Panc1 (cell line): ENCODE data around the gene CCDC197. TPM values are rescaled to one million over a fixed set of nuclear protein-coding genes. Genes with fewer than 3 reads are reported as not detected.

Source experiments
- ATAC-seq: fragments of 200-7000 bp; cut with Tn5 transposase; 2 replicates; pipeline ENCODE4 v1.9.1; 2020; ENCODE audit warnings: mild to moderate bottlenecking, moderate library complexity
- BruUV-seq: library from RNA; stranded (reverse); fragments of 400-500 nt; replicated peaks from 2 replicates; lab custom pipeline; 2021; lab: Mats Ljungman, UMichigan
- CTCF ChIA-PET: fragments of 300-600 bp; sonication (Branson Sonifier 250); formaldehyde crosslinking; loops from one replicate; lab custom pipeline; 2022; ENCODE audit warnings: antibody characterized with exemption; lab: Charles Lee
- POLR2A ChIA-PET: fragments of 300-600 bp; sonication (Branson Sonifier 250); formaldehyde crosslinking; loops from one replicate; lab custom pipeline; 2022; ENCODE audit warnings: antibody characterized with exemption; lab: Charles Lee
- DNase-seq: peaks from one replicate; pipeline ENCODE4 v3.0.0-alpha.2; 2010; ENCODE audit warnings: low read depth, low spot score
- H3K27ac ChIP-seq: 2 replicates; pipeline ENCODE4 v1.5.1; 2011; ENCODE audit warnings: mild to moderate bottlenecking, low read length, inconsistent platforms
- H3K27me3 ChIP-seq: fragments of 200-500 bp; sonication (Bioruptor generic); 2 replicates; pipeline ENCODE4 v1.6.0; 2014; ENCODE audit warnings: low read length, inconsistent platforms; ENCODE audit not compliant: control insufficient read depth, insufficient read depth
- H3K36me3 ChIP-seq: fragments of 200-500 bp; sonication (Bioruptor generic); 2 replicates; pipeline ENCODE4 v1.5.1; 2014; ENCODE audit warnings: inconsistent platforms, mild to moderate bottlenecking, low read length, moderate library complexity; ENCODE audit not compliant: control insufficient read depth, insufficient read depth
- H3K4me1 ChIP-seq: 2 replicates; pipeline ENCODE4 v1.5.1; 2011; ENCODE audit warnings: inconsistent platforms, mild to moderate bottlenecking, low read length, moderate library complexity; ENCODE audit not compliant: control insufficient read depth, insufficient read depth
- H3K4me3 ChIP-seq, 2 experiments: 2 replicates each; pipeline ENCODE4 v1.5.1; 2011 to 2012; ENCODE audit warnings: low read depth in 2 of 2, low read length in 2 of 2, mild to moderate bottlenecking in 2 of 2, inconsistent platforms in 1 of 2, moderate library complexity in 1 of 2
- H3K9me3 ChIP-seq: fragments of 200-500 bp; sonication (Bioruptor generic); 2 replicates; pipeline ENCODE4 v1.5.1; 2014; ENCODE audit warnings: low read depth, mild to moderate bottlenecking, inconsistent platforms, low read length, moderate library complexity; ENCODE audit not compliant: control insufficient read depth, insufficient read depth
- CTCF ChIP-seq: fragments of 450-650 bp; IDR thresholded peaks from 2 replicates; pipeline ENCODE4 v1.5.1; 2017; ENCODE audit warnings: mild to moderate bottlenecking
- POLR2AphosphoS5 ChIP-seq: IDR thresholded peaks from 2 replicates; pipeline ENCODE4 v1.6.1; 2012; ENCODE audit warnings: mild to moderate bottlenecking, low read depth, low read length, moderate library complexity
- SIN3A ChIP-seq: IDR thresholded peaks from 2 replicates; pipeline ENCODE4 v1.6.1; 2012; ENCODE audit warnings: low read depth, mild to moderate bottlenecking, low read length, moderate library complexity, borderline replicate concordance; ENCODE audit not compliant: insufficient read depth
- TCF7L2 ChIP-seq: IDR thresholded peaks from 2 replicates; pipeline ENCODE4 v1.6.1; 2011; ENCODE audit warnings: mild to moderate bottlenecking, low read depth, low read length, inconsistent platforms
- in situ Hi-C: cut with HindIII; loops from 2 replicates; pipeline ENCODE4 v1.10.0; 2016; ENCODE audit warnings: low sequenced_read_pairs, low pct_unique_long_range_greater_than_20kb
- intact Hi-C: fragments of 100-400 bp; cut with micrococcal nuclease; formaldehyde crosslinking; loops from one replicate; pipeline ENCODE4 v1.10.0; 2022; ENCODE audit not compliant: unreplicated experiment
- total RNA-seq: library from RNA; stranded (reverse); gene quantifications from one replicate; pipeline ENCODE4 v1.2.1, GENCODE V29; 2021; ENCODE audit not compliant: unreplicated experiment
- TF ChIP-seq, protein P1 (sequence below), 2 experiments: IDR thresholded peaks; 2 replicates each; pipeline ENCODE4 v1.6.1; 2011 to 2012; ENCODE audit warnings: low read depth in 2 of 2, control low read depth in 1 of 2, low read length in 1 of 2, mild to moderate bottlenecking in 1 of 2, moderate library complexity in 1 of 2; ENCODE audit not compliant: insufficient read depth in 1 of 2

Gene CCDC197
- total RNA-seq, 1 experiment from 2014 or later, result not detected

DNA sequence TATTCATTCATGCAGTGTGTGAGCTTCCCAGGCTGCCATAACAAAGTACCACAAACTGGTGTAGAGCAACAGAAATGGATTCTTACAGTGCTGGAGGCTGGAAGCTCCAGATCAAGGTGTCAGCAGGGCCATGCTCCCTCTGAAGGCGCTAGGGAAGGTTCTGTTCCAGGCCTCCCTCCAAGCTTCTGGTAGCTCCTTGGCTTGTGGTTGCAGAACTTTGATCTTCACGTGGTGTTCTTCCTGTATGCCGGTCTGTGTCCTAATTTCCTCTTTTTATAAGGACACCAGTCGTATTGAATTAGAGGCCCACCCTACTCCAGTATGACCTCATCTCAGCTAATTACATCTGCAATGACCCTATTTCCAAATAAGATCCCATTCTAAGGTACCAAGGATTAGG is 32.2 kb downstream of the CCDC197 start:
- Histone ChIP-seq H3K36me3 (no peaks in the 10 kb centered on the region), H3K4me1 (peaks cover 20% of the 10 kb centered on the region), H3K9me3 (no peaks in the 10 kb centered on the region), H3K4me3 (no peak overlapping the region), H3K27ac (no peak overlapping the region), H3K27me3 (no peaks in the 10 kb centered on the region)
- ChIA-PET CTCF (interaction anchor here (0.9 kb wide), 1 partner anchor 7 kb away, joined by 3 read pairs; no protein-coding TSS in a partner anchor), POLR2A (no interaction called here)
- intact Hi-C loops, result no loop called here
- DNase-seq, result no peak
- no TSS peak for BruUV-seq
- in situ Hi-C loops, result no loop called here
- TF ChIP-seq TCF7L2 (no peak), SIN3A (no peak), POLR2AphosphoS5 (no peak), CTCF (no peak)
- TF ChIP-seq, protein P1, sequence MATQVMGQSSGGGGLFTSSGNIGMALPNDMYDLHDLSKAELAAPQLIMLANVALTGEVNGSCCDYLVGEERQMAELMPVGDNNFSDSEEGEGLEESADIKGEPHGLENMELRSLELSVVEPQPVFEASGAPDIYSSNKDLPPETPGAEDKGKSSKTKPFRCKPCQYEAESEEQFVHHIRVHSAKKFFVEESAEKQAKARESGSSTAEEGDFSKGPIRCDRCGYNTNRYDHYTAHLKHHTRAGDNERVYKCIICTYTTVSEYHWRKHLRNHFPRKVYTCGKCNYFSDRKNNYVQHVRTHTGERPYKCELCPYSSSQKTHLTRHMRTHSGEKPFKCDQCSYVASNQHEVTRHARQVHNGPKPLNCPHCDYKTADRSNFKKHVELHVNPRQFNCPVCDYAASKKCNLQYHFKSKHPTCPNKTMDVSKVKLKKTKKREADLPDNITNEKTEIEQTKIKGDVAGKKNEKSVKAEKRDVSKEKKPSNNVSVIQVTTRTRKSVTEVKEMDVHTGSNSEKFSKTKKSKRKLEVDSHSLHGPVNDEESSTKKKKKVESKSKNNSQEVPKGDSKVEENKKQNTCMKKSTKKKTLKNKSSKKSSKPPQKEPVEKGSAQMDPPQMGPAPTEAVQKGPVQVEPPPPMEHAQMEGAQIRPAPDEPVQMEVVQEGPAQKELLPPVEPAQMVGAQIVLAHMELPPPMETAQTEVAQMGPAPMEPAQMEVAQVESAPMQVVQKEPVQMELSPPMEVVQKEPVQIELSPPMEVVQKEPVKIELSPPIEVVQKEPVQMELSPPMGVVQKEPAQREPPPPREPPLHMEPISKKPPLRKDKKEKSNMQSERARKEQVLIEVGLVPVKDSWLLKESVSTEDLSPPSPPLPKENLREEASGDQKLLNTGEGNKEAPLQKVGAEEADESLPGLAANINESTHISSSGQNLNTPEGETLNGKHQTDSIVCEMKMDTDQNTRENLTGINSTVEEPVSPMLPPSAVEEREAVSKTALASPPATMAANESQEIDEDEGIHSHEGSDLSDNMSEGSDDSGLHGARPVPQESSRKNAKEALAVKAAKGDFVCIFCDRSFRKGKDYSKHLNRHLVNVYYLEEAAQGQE (IDR thresholded peaks at IDR 0.05; ENCODE audit: insufficient read depth in 1 of 2, low read depth in 2 of 2, low read length in 1 of 2), result no peak
- ATAC-seq, result no peak

DNA sequence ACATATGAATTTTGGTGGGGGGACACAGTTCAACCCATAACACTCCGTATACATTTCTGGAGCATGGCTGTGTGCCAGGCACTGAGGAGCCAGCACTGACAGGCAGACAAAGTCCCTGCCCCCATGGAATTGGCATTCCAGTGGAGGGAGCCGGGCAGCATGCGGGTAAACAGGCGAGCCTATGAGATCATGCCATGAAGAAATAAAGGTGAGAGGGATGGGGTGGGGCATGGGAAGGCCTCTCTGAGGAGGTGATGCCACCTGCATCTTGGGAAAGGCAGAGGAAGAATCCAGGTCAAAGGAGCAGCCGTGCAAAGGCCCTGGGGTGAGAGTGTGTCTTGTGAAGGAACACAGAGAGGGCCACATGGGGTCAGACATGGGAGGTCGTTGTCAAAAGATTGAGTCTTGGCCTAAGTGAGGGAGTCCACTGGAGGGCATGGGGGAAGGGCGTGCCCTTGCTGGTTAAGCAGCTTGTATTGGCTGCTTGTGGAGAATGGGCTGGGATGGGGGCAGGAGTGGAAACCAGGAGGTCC is 32.6 kb downstream of the CCDC197 start:
- BruUV-seq, result no TSS peak
- Histone ChIP-seq H3K27me3 (no peaks in the 10 kb centered on the region), H3K9me3 (no peaks in the 10 kb centered on the region; the same call in 1 of the 2 replicates), H3K27ac (no peak overlapping the region), H3K4me1 (peaks cover 20% of the 10 kb centered on the region), H3K4me3 (no peak overlapping the region), H3K36me3 (no peaks in the 10 kb centered on the region)
- DNase-seq (no peak), ATAC-seq (no peak)
- intact Hi-C loops, result no loop called here
- ChIA-PET CTCF (no interaction called here), POLR2A (no interaction called here)
- in situ Hi-C loops, result no loop called here
- TF ChIP-seq POLR2AphosphoS5, result no peak
- TF ChIP-seq, protein P1 (IDR thresholded peaks at IDR 0.05; ENCODE audit: insufficient read depth in 1 of 2, low read depth in 2 of 2, low read length in 1 of 2), result no peak
- TF ChIP-seq TCF7L2, result no peak
- TF ChIP-seq SIN3A, result no peak
